Activated CD4-positive, alpha-beta T cell treated with anti-CD3 and anti-CD28 coated beads, Interleukin-2, amount 10 ng/mL, durations not matched to agents 7 days and 5 days (primary cell): ENCODE measurements around the gene RNF166. TPM values are rescaled to one million over a fixed set of nuclear protein-coding genes. Genes with fewer than 3 reads are reported as not detected.

Experiments used
- CTCF ChIA-PET: fragments of 350-600 bp; sonication (Branson Sonifier 250); formaldehyde crosslinking; loops from one replicate; lab custom pipeline; 2021; ENCODE audit warnings: antibody characterized with exemption; lab: Charles Lee
- POLR2A ChIA-PET: fragments of 350-600 bp; sonication (Branson Sonifier 250); formaldehyde crosslinking; loops from one replicate; lab custom pipeline; 2021; ENCODE audit warnings: antibody characterized with exemption; lab: Charles Lee
- DNase-seq: peaks from one replicate; pipeline ENCODE4 v3.0.0-alpha.2; 2020
- H3K27ac Mint-ChIP-seq: one replicate; pipeline ENCODE4 v1.8.0; 2021; ENCODE audit warnings: mild to moderate bottlenecking, moderate library complexity, mixed read lengths
- H3K27me3 Mint-ChIP-seq: one replicate; pipeline ENCODE4 v1.8.0; 2021; ENCODE audit warnings: mixed read lengths
- H3K36me3 Mint-ChIP-seq: one replicate; pipeline ENCODE4 v1.8.0; 2021; ENCODE audit warnings: low read depth, mixed read lengths
- H3K4me1 Mint-ChIP-seq: one replicate; pipeline ENCODE4 v1.8.0; 2021; ENCODE audit warnings: mixed read lengths
- H3K4me3 Mint-ChIP-seq: one replicate; pipeline ENCODE4 v1.8.0; 2021; ENCODE audit warnings: mild to moderate bottlenecking, moderate library complexity, mixed read lengths
- H3K9me3 Mint-ChIP-seq: one replicate; pipeline ENCODE4 v1.8.0; 2021; ENCODE audit warnings: mixed read lengths
- total RNA-seq, 2 experiments: library from RNA; stranded (reverse); gene quantifications; one replicate each; pipeline ENCODE4 v1.2.3, GENCODE V29; 2021

The RNF166 gene
- total RNA-seq, 2 experiments from 2014 or later = 214 to 234 TPM

DNA sequence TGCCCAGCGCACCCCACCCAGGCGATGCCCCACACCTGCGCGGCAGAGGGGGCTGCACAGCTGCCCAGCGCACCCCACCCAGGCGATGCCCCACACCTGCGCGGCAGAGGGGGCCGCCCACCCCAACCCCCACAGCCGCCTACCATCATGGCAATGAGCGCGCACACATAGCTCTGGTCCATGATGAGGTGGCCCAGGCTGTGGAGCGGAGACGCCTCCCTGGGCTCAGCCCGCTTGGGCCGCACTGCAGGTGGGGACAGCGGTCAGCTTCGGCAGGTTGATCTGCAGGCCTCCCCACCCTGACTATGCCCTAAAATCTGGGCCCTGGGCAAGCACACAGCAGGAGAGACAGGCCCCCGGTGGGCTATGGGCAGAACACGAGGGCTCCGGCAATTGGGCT lies 30.3 kb upstream of the RNF166 start:
- Mint-ChIP-seq H3K27me3 (no peaks in the 10 kb centered on the region), H3K9me3 (no peaks in the 10 kb centered on the region), H3K36me3 (peaks cover 14% of the 10 kb centered on the region), H3K4me3 (no peak overlapping the region), H3K27ac (no peak overlapping the region), H3K4me1 (no peaks in the 10 kb centered on the region)
- CTCF ChIA-PET = interaction anchor here (1.0 to 2.7 kb wide), 21 partner anchors 10 to 481 kb away, joined by 3 to 27 read pairs (median 6); partner anchors contain the start of genes APRT, CTU2, RNF166 and ZC3H18
- DNase-seq = no peak
- POLR2A ChIA-PET = interaction anchor here (0.6 kb wide), 1 partner anchor 441 kb away, joined by 3 read pairs; no protein-coding TSS in a partner anchor

DNA sequence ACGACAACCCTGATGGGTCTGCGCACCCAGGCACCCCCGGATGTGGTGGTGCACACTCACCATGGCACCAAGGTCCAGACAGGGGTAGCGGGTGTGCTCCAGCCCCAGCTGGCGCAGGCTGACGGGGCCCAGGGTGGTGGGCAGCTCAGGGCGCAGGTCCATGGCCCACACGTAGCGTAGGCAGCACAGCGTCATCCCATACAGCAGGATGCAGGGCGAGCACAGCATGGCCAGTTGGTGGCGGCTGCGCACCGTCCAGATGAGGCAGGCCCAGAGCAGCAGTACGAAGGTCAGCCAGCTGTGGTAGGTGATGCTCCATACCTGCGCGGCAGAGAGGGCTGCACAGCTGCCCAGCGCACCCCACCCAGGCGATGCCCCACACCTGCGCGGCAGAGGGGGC lies 29.9 kb upstream of the RNF166 start:
- CTCF ChIA-PET = interaction anchor here (0.6 to 2.7 kb wide), 7 partner anchors 10 to 431 kb away, joined by 3 to 26 read pairs (median 6); partner anchors contain the start of gene APRT
- Mint-ChIP-seq H3K36me3 (peaks cover 14% of the 10 kb centered on the region), H3K27ac (no peak overlapping the region), H3K27me3 (no peaks in the 10 kb centered on the region), H3K4me1 (peaks cover 3% of the 10 kb centered on the region), H3K9me3 (no peaks in the 10 kb centered on the region), H3K4me3 (no peak overlapping the region)
- POLR2A ChIA-PET = no interaction called here
- DNase-seq = no peak

DNA sequence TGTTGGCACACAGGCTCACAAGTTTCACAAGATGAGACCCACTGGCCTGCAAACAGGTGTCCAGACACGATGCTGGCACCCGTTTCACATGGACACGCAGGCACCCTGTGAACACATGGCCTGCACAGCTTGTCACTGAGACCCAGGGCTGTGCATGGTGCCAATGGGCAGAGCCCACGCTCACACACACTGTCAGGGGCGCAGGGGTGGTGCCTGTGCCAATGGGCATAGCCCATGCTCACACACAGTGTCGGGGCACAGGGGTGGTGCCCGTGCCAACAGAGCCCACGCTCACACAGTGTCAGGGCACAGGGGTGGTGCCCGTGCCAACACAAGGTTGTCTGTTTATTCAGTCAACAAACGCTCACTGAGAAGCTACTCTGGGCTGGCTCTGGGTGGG lies 29.4 kb upstream of the RNF166 start:
- Mint-ChIP-seq H3K27me3 (no peaks in the 10 kb centered on the region), H3K4me1 (peaks cover 5% of the 10 kb centered on the region), H3K4me3 (no peak overlapping the region), H3K9me3 (no peaks in the 10 kb centered on the region), H3K36me3 (peaks cover 15% of the 10 kb centered on the region), H3K27ac (no peak overlapping the region)
- DNase-seq = no peak
- CTCF ChIA-PET = interaction anchor here (0.6 to 2.7 kb wide), 5 partner anchors 18 to 432 kb away, joined by 3 to 11 read pairs (median 4); partner anchors contain the start of gene APRT
- POLR2A ChIA-PET = no interaction called here

DNA sequence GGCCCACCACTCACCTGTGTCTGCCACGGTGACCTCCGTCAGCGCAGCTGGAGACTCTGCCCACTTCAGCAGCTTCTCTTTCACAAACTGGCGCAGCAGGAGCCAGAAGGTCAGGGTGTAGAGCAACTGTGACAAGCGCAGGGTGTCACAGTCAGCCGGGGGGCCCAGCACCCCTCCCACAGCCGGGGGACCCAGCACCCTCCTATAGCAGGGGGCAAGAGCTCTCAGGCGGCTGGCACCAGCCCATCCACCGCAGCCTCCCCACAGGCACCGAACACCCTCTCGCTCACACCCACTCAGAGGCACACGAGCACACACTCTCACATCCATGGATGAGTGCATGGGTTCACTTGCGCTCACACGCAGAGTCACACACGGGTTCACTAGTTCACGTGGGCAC lies 28.9 kb upstream of the RNF166 start:
- no peak overlapping the region for H3K27ac Mint-ChIP-seq
- peaks cover 5% of the 10 kb centered on the region for H3K4me1 Mint-ChIP-seq
- H3K4me3 Mint-ChIP-seq = no peak overlapping the region
- ChIA-PET CTCF (interaction anchor here (0.9 to 1.6 kb wide), 2 partner anchors 18 to 432 kb away, joined by 3 to 4 read pairs; no protein-coding TSS in a partner anchor), POLR2A (no interaction called here)
- peaks cover 15% of the 10 kb centered on the region for H3K36me3 Mint-ChIP-seq
- no peak for DNase-seq
- H3K27me3 Mint-ChIP-seq = no peaks in the 10 kb centered on the region
- no peaks in the 10 kb centered on the region for H3K9me3 Mint-ChIP-seq

DNA sequence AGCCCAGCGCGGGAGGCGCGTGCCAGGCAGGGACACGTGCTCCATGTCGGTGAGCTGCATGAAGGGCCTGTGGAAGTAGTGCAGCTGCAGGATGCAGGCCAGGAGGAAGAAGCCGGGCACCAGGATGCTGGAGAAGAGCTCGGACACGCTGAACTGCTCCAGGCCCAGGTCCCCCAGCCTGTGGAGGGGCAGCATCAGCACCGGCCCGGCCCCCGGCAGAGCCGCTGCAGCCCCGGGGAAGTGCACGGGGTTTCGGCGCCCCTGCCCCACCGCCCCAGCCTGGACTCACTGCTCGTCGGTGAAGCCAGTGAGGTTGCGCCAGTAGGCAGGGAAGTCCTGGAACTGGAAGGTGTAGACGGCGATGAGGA lies 28.1 kb upstream of the RNF166 start:
- H3K36me3 Mint-ChIP-seq = peaks cover 15% of the 10 kb centered on the region
- CTCF ChIA-PET = interaction anchor here (1.6 kb wide), 1 partner anchor 17 kb away, joined by 4 read pairs; no protein-coding TSS in a partner anchor
- H3K27me3 Mint-ChIP-seq = no peaks in the 10 kb centered on the region
- POLR2A ChIA-PET = no interaction called here
- no peak overlapping the region for H3K27ac Mint-ChIP-seq
- H3K4me3 Mint-ChIP-seq = no peak overlapping the region
- no peaks in the 10 kb centered on the region for H3K9me3 Mint-ChIP-seq
- no peak for DNase-seq
- H3K4me1 Mint-ChIP-seq = peaks cover 5% of the 10 kb centered on the region

DNA sequence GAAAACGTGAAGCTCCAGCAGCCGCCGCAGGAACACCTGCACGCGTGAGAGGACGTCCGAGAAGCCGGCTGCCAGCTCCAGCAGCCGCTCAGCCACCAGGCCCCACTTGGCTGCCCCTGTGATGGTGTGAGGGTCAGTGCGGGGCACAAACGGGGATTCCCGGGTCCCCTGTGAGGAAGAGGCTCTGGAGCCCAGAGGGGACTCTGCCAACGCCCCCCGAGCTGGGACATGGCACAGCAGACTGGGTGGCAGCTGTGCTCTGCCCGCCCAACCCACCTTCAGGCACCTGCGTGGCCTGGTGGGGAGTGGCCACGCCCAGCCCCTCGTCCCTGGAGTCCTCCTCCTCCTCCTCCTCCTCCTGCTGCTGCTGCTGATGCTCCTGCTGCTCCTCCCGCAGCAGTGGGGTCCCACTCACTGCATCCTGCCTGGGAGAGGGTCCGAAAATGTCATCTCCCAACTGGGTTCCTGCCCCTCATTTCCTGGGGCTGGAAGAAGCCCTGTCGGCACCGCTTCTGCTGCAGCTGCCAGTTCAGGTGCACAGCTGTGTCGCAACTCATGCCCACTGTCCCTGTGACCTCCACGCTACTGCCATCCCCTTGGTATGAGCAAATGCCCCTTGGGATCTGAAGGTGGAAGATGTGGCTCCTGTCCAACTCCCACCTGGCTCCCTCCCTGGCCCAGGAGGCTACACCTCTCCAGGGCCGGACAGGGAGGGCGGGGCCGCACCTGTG lies 27.6 kb upstream of the RNF166 start:
- H3K9me3 Mint-ChIP-seq = no peaks in the 10 kb centered on the region
- ChIA-PET CTCF (interaction anchor here (1.5 to 1.6 kb wide), 2 partner anchors 9 to 17 kb away, joined by 4 to 7 read pairs; no protein-coding TSS in a partner anchor), POLR2A (no interaction called here)
- no peaks in the 10 kb centered on the region for H3K27me3 Mint-ChIP-seq
- DNase-seq = no peak
- H3K4me3 Mint-ChIP-seq = no peak overlapping the region
- peaks cover 15% of the 10 kb centered on the region for H3K36me3 Mint-ChIP-seq
- H3K27ac Mint-ChIP-seq = no peak overlapping the region
- H3K4me1 Mint-ChIP-seq = peaks cover 5% of the 10 kb centered on the region

DNA sequence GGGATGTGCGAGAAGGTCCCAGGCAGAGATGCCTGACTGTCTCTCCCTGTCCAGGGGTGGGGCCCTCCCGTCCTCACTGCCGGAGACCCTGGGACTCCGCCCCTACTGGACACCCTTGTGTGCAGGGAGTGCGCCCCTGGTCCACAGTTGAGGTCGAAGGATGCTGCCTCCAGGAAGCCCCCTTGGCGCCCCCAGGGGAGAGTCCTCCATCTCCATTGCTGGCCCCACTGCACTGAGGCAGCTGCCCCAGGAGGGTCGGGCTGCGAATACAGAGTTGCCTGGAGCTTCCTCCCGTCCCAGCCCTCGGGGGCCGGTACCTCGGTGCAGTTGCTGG lies 26.7 kb upstream of the RNF166 start:
- POLR2A ChIA-PET = no interaction called here
- H3K9me3 Mint-ChIP-seq = no peaks in the 10 kb centered on the region
- peaks cover 5% of the 10 kb centered on the region for H3K4me1 Mint-ChIP-seq
- no peak overlapping the region for H3K4me3 Mint-ChIP-seq
- H3K27ac Mint-ChIP-seq = no peak overlapping the region
- H3K27me3 Mint-ChIP-seq = no peaks in the 10 kb centered on the region
- CTCF ChIA-PET = interaction anchor here (1.5 kb wide), 1 partner anchor 10 kb away, joined by 7 read pairs; no protein-coding TSS in a partner anchor
- DNase-seq = no peak
- peaks cover 15% of the 10 kb centered on the region for H3K36me3 Mint-ChIP-seq

DNA sequence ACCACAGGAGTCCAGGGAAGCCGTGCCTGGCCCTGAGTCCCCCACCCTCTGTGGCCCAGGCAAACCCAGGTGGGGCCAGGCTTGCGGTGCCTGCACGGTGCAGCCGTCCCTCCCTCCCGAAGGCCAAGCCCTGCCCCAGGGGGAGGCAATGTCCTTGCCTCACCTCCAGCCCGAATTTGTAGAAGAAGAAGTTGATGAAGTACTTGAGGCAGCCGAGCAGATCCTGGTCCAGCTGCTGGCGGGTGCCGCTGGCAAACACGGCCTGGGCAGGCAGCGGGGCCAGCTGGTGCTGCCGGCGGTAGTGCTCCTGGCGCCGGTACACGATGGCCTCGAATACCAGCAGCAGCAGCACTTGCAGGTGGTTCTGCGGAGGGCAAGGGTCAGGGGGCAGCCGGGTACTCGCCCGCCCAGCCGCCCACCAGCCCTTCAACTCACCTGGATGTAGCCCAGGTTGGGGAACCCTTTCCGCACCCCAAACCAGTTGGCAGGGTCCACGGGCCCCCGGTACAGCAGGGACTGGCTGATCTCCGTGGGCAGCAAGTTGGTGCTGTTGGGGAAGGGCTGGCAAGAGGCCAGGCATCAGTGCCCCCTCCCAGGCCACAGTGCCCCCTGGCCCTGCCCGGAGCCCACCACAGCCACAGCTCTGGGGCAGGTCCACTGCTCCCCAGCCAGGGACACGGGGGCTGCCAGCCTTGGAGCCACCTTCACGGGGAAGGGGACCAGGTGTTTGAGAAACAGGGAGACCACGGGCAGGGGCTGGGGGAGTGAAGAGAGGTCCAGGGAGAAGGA lies 26.2 kb upstream of the RNF166 start:
- POLR2A ChIA-PET = no interaction called here
- CTCF ChIA-PET = interaction anchor here (1.5 kb wide), 1 partner anchor 11 kb away, joined by 7 read pairs; no protein-coding TSS in a partner anchor
- Mint-ChIP-seq H3K36me3 (peaks cover 18% of the 10 kb centered on the region), H3K4me3 (no peak overlapping the region), H3K9me3 (no peaks in the 10 kb centered on the region), H3K27me3 (no peaks in the 10 kb centered on the region), H3K27ac (no peak overlapping the region), H3K4me1 (peaks cover 5% of the 10 kb centered on the region)
- DNase-seq = no peak

DNA sequence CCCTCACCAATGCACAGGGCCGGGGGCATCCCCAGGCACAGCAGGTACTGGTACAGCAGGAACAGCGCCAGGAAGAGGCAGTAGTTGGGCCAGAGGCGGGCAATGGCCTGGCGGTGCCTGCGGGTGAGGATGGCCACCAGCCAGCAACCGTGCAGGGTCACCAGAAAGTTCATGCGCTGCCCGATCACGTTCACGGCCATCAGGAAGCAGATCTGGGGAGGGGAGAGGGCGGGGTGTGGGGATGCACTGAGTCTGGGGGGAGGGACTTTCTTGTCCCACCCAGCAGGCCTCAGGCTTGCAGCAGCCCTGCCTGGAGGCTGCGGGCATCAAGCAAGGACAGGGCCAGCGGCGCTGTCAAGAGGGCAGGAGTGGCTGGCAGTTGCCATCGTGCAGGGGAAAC lies 25.5 kb upstream of the RNF166 start:
- Mint-ChIP-seq H3K27me3 (no peaks in the 10 kb centered on the region), H3K4me3 (no peak overlapping the region), H3K4me1 (peaks cover 5% of the 10 kb centered on the region), H3K36me3 (peaks cover 17% of the 10 kb centered on the region), H3K9me3 (no peaks in the 10 kb centered on the region), H3K27ac (no peak overlapping the region)
- DNase-seq = no peak
- POLR2A ChIA-PET = no interaction called here
- CTCF ChIA-PET = no interaction called here

DNA sequence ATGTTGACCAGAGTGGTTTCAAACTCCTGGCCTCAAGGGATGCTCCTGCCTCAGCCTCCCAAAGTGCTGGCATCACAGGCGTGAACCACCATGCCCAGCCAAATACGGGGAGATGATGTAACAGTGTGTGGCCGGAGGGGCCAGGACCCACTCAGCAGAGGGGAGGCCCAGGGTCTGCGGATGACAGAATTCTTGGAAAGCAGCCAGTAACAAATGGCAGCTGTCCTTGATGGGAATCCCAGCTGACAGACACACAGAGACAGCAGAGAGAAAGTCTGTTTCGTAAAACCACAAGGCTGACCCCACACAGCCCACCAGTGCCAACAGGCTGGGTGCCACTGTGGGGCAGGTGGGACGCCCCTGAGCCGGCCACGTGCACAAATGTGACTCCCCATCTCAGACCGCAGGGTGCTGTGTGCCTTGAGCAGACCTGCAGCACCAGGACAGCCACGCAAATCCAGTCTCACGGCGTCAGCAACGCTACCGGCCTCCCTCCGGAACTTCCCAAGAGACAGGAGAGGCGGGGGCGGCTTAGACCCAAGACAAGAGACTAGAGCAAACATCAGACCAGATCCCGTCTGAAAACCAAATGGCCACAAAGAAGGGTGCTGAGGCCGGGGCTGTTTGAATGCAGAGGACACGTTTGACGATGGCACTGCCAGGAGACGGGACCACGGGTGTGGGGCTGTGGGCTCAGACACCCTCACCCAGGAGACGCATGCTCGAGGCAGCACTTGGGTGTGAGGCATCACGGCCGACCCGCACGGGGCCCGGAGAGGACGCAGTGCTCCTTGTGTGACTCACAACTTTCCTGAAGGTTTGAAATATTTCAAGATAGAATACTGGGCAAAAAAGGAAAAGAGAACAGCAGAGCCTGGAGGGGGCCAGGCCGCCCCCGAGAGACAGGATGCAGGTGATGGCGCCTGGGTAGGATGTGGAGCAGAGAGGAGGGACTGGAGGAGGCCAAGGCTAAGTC lies 24.7 kb upstream of the RNF166 start:
- Mint-ChIP-seq H3K4me1 (peaks cover 5% of the 10 kb centered on the region), H3K27ac (no peak overlapping the region), H3K27me3 (no peaks in the 10 kb centered on the region), H3K36me3 (peaks cover 15% of the 10 kb centered on the region), H3K9me3 (no peaks in the 10 kb centered on the region), H3K4me3 (no peak overlapping the region)
- CTCF ChIA-PET = no interaction called here
- no peak for DNase-seq
- POLR2A ChIA-PET = no interaction called here

DNA sequence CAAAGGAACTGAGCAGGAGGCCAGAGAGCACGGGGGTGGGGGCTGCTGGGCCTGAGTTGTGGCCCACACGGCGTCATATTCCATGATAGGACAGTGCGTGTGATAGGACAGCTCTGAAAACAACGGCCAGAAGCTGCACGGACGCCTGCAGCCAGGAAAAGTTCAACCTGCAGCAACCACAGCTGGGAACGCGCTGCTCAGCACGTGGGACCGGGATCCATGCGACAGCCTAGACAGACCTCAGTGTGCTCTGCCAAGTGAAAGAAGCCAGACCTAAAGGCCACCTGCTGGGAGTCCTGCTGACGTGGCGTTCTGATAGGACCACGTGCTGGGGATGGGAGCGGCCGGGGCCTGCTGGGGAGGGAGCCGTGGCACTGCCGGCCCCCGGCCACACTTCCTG lies 21.7 kb upstream of the RNF166 start:
- Mint-ChIP-seq H3K27ac (no peak overlapping the region), H3K9me3 (no peaks in the 10 kb centered on the region), H3K4me3 (no peak overlapping the region), H3K36me3 (peaks cover 19% of the 10 kb centered on the region), H3K4me1 (peaks cover 5% of the 10 kb centered on the region), H3K27me3 (no peaks in the 10 kb centered on the region)
- no peak for DNase-seq
- POLR2A ChIA-PET = no interaction called here
- CTCF ChIA-PET = no interaction called here

DNA sequence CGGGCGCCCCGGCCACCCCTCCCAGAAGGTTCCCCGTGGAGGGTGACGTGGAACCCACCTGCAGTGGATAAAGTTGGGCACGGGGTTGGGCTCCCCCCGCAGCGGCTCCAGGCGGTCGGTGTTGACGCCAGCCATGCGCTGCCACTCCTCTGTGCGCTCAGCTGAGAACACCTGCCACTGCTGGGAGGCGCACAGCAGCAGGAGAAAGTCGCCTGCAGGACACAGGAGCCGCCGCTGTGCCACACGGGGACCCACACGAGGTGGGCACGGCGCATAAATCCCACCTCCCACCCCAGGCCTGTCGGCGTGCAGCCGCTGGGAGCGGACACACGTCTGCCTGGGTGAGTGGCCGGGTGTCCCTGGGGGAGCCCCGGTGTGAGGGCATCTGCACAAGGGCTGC lies 20.8 kb upstream of the RNF166 start:
- H3K27ac Mint-ChIP-seq = no peak overlapping the region
- no peak for DNase-seq
- H3K4me1 Mint-ChIP-seq = peaks cover 5% of the 10 kb centered on the region
- H3K4me3 Mint-ChIP-seq = no peak overlapping the region
- ChIA-PET POLR2A (no interaction called here), CTCF (no interaction called here)
- H3K9me3 Mint-ChIP-seq = no peaks in the 10 kb centered on the region
- peaks cover 23% of the 10 kb centered on the region for H3K36me3 Mint-ChIP-seq
- no peaks in the 10 kb centered on the region for H3K27me3 Mint-ChIP-seq
